ENCODE data around the gene RNF182.

DNA sequence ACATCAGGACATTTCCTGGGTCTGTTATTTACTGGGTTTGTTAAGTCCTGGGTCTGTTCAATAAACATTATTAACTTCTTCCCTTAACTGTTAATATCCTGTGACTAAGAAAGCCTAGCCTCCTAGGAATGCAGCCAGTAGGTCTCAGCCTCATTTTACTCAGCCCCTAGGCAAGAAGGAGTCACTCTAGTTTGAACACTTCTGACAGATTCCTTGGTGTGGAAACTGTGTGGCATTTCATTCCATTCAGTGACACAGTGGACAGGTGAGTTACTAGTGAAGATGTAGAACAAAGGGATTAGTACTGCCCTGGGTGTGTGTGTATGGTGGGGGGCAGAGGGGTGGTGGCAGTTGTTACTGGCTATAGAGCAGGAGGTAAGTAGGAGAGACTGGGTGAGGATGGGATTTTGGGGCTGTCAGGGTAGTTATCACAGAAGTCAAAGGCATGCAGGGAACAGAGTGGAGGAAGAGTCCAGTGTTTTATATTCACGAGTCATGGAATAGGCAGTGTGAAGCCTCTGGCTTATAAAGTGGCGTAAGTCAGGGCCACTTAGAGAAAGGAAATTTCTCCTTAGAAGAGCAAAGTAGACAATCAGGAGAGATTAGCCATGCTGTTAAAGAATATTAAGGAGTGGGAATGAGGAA lies 28.4 kb downstream of the RNF182 start:
- TF ChIP-seq, protein P1, sequence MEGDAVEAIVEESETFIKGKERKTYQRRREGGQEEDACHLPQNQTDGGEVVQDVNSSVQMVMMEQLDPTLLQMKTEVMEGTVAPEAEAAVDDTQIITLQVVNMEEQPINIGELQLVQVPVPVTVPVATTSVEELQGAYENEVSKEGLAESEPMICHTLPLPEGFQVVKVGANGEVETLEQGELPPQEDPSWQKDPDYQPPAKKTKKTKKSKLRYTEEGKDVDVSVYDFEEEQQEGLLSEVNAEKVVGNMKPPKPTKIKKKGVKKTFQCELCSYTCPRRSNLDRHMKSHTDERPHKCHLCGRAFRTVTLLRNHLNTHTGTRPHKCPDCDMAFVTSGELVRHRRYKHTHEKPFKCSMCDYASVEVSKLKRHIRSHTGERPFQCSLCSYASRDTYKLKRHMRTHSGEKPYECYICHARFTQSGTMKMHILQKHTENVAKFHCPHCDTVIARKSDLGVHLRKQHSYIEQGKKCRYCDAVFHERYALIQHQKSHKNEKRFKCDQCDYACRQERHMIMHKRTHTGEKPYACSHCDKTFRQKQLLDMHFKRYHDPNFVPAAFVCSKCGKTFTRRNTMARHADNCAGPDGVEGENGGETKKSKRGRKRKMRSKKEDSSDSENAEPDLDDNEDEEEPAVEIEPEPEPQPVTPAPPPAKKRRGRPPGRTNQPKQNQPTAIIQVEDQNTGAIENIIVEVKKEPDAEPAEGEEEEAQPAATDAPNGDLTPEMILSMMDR (IDR thresholded peaks at IDR 0.05; ENCODE audit: extremely low read depth in 1 of 2, insufficient read depth in 1 of 2, low read depth in 1 of 2, low read length in 2 of 2): no peak
- TF ChIP-seq MYC (IDR thresholded peaks at IDR 0.05; ENCODE audit: low read depth, low read length) (no peak), POLR2A (IDR thresholded peaks at IDR 0.05; ENCODE audit: low read depth, low read length) (no peak), GATA2 (IDR thresholded peaks at IDR 0.05; ENCODE audit: insufficient read depth, insufficient read length, low read depth, low read length) (no peak), POLR2AphosphoS5 (IDR thresholded peaks at IDR 0.05; ENCODE audit: insufficient read depth, low read depth, low read length) (no peak), JUN (IDR thresholded peaks at IDR 0.05; ENCODE audit: borderline replicate concordance, insufficient read depth, insufficient read length, low read depth) (no peak), EZH2 (IDR thresholded peaks at IDR 0.05; ENCODE audit: borderline replicate concordance, low read depth, low read length, severe bottlenecking) (no peak)
- TF ChIP-seq, protein P2, sequence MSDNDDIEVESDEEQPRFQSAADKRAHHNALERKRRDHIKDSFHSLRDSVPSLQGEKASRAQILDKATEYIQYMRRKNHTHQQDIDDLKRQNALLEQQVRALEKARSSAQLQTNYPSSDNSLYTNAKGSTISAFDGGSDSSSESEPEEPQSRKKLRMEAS (IDR thresholded peaks at IDR 0.05; ENCODE audit: insufficient read depth, insufficient read length): no peak

Measured in endothelial cell of umbilical vein (primary cell).